HG02763 (cell line): Measurements from ENCODE around the gene AGBL3.
A peak's percentile ranks its signal among the peaks of the same experiment; 100 is the strongest.

ENCODE experiments used
- ATAC-seq: cut with Tn5 transposase; IDR thresholded peaks from one replicate; pipeline ENCODE4 v1.9.1; 2021; ENCODE audit warnings: mild to moderate bottlenecking, moderate library complexity; ENCODE audit not compliant: unreplicated experiment

The AGBL3 gene

GRCh38 chr7:134986363-134987251, at the start of gene AGBL3:
Gene AGBL3, plus strand, starts transcription at chr7:134986508. Its CDS starts 1,426 bp downstream, at chr7:134987934.
- ATAC-seq = peak; percentile 85

- ATAC-seq = no peak
Measured at GRCh38 chr7:134936893-134937510, 49.3 kb upstream of the AGBL3 start.

- no peak for ATAC-seq
Measured at GRCh38 chr7:134938141-134938540, 48.2 kb upstream of the AGBL3 start.

GRCh38 chr7:134939136-134939535, 47.2 kb upstream of the AGBL3 start:
- ATAC-seq = no peak

- no peak for ATAC-seq
Measured at GRCh38 chr7:134940729-134941128, 45.6 kb upstream of the AGBL3 start.

GRCh38 chr7:134941185-134941900, 45.0 kb upstream of the AGBL3 start:
- no peak for ATAC-seq

- no peak for ATAC-seq
Measured at GRCh38 chr7:134941952-134942351, 44.4 kb upstream of the AGBL3 start.

GRCh38 chr7:134942690-134943466, 43.4 kb upstream of the AGBL3 start:
- ATAC-seq = no peak

- ATAC-seq = no peak
Measured at GRCh38 chr7:134943785-134944400, 42.4 kb upstream of the AGBL3 start.

- ATAC-seq = no peak
Measured at GRCh38 chr7:134945691-134946090, 40.6 kb upstream of the AGBL3 start.

- ATAC-seq = no peak
Measured at GRCh38 chr7:134946260-134946659, 40.0 kb upstream of the AGBL3 start.

GRCh38 chr7:134947329-134947728, 39.0 kb upstream of the AGBL3 start:
- no peak for ATAC-seq

- no peak for ATAC-seq
Measured at GRCh38 chr7:134947831-134948230, 38.5 kb upstream of the AGBL3 start.

- ATAC-seq = no peak
Measured at GRCh38 chr7:134948246-134948645, 38.1 kb upstream of the AGBL3 start.

- no peak for ATAC-seq
Measured at GRCh38 chr7:134948736-134949135, 37.6 kb upstream of the AGBL3 start.

- no peak for ATAC-seq
Measured at GRCh38 chr7:134949171-134949570, 37.1 kb upstream of the AGBL3 start.

GRCh38 chr7:134954197-134955082, 31.9 kb upstream of the AGBL3 start:
- no peak for ATAC-seq

GRCh38 chr7:134957005-134957404, 29.3 kb upstream of the AGBL3 start:
- no peak for ATAC-seq

- ATAC-seq = no peak
Measured at GRCh38 chr7:134959810-134960209, 26.5 kb upstream of the AGBL3 start.
